Measurements from ENCODE around the gene LTBP2.

- no peak for TF ChIP-seq CTCF (IDR thresholded peaks at IDR 0.05; ENCODE audit: low read depth, low read length, poor library complexity, severe bottlenecking)
- no peak for TF ChIP-seq EZH2phosphoT487 (IDR thresholded peaks at IDR 0.05; ENCODE audit: borderline replicate concordance, low read length)
Observed at GRCh38 chr14:74518221-74518620, 93.8 kb downstream of the LTBP2 start.

All from DOHH2 (cell line).